Measurements from ENCODE around the gene NCOA7. TPM values are rescaled to one million over a fixed set of nuclear protein-coding genes. Genes with fewer than 3 reads are reported as not detected.

The NCOA7 gene
- total RNA-seq, 1 donor from 2014 or later = 21.1 TPM

- no peaks in the 10 kb centered on the region for H3K36me3 ChIP-seq (ENCODE audit: control insufficient read depth, insufficient read depth, low read length)
- DNase-seq (ENCODE audit: low read depth) = no peak
- no peaks in the 10 kb centered on the region for H3K27me3 ChIP-seq (ENCODE audit: control insufficient read depth, insufficient read depth, low read length)
- TF ChIP-seq CTCF (IDR thresholded peaks at IDR 0.05; ENCODE audit: insufficient read depth, low read length, poor library complexity, severe bottlenecking) = no peak
- H3K4me3 ChIP-seq (ENCODE audit: low read depth, low read length) = no peak overlapping the region
Measured at GRCh38 chr6:125815080-125815910, 24.5 kb downstream of the NCOA7 start.

GRCh38 chr6:125816828-125817280, 26.1 kb downstream of the NCOA7 start:
- Histone ChIP-seq H3K36me3 (ENCODE audit: control insufficient read depth, insufficient read depth, low read length) (no peaks in the 10 kb centered on the region), H3K27me3 (ENCODE audit: control insufficient read depth, insufficient read depth, low read length) (no peaks in the 10 kb centered on the region), H3K4me3 (ENCODE audit: low read depth, low read length) (no peak overlapping the region)
- no peak for TF ChIP-seq CTCF (IDR thresholded peaks at IDR 0.05; ENCODE audit: insufficient read depth, low read length, poor library complexity, severe bottlenecking)
- DNase-seq (ENCODE audit: low read depth) = no peak

- Histone ChIP-seq H3K4me3 (ENCODE audit: low read depth, low read length) (no peak overlapping the region), H3K36me3 (ENCODE audit: control insufficient read depth, insufficient read depth, low read length) (no peaks in the 10 kb centered on the region), H3K27me3 (ENCODE audit: control insufficient read depth, insufficient read depth, low read length) (no peaks in the 10 kb centered on the region)
- DNase-seq (ENCODE audit: low read depth) = no peak
- no peak for TF ChIP-seq CTCF (IDR thresholded peaks at IDR 0.05; ENCODE audit: insufficient read depth, low read length, poor library complexity, severe bottlenecking)
Measured at GRCh38 chr6:125818225-125818657, 27.5 kb downstream of the NCOA7 start.

- no peak overlapping the region for H3K4me3 ChIP-seq (ENCODE audit: low read depth, low read length)
- TF ChIP-seq CTCF (IDR thresholded peaks at IDR 0.05; ENCODE audit: insufficient read depth, low read length, poor library complexity, severe bottlenecking) = no peak
Measured at GRCh38 chr6:125818772-125819260, 28.1 kb downstream of the NCOA7 start.

GRCh38 chr6:125819535-125820326, 29.0 kb downstream of the NCOA7 start:
- no peak for TF ChIP-seq CTCF (IDR thresholded peaks at IDR 0.05; ENCODE audit: insufficient read depth, low read length, poor library complexity, severe bottlenecking)

More at GRCh38 chr6:125818772-125819260, 28.1 kb downstream of the NCOA7 start:
- DNase-seq (ENCODE audit: low read depth) = no peak
- no peaks in the 10 kb centered on the region for H3K27me3 ChIP-seq (ENCODE audit: control insufficient read depth, insufficient read depth, low read length)
- no peaks in the 10 kb centered on the region for H3K36me3 ChIP-seq (ENCODE audit: control insufficient read depth, insufficient read depth, low read length)

More at GRCh38 chr6:125819535-125820326, 29.0 kb downstream of the NCOA7 start:
- Histone ChIP-seq H3K36me3 (ENCODE audit: control insufficient read depth, insufficient read depth, low read length) (no peaks in the 10 kb centered on the region), H3K27me3 (ENCODE audit: control insufficient read depth, insufficient read depth, low read length) (no peaks in the 10 kb centered on the region), H3K4me3 (ENCODE audit: low read depth, low read length) (no peak overlapping the region)
- no peak for DNase-seq (ENCODE audit: low read depth)

Data from kidney epithelial cell (primary cell).